ENCODE results near the gene ZNF575.

GRCh38 chr19:43485951-43486350, 47.0 kb upstream of the ZNF575 start:
- no peak for TF ChIP-seq CREB1 (IDR thresholded peaks at IDR 0.05; ENCODE audit: low read depth)
- no peak for TF ChIP-seq POLR2A (IDR thresholded peaks at IDR 0.05; ENCODE audit: low read depth, low read length)
- TF ChIP-seq TAF1 (IDR thresholded peaks at IDR 0.05; ENCODE audit: borderline replicate concordance, low read depth, low read length), result no peak
- TF ChIP-seq ZSCAN29 (IDR thresholded peaks at IDR 0.05), result no peak
- TF ChIP-seq ZBTB11 (CRISPR knock-in tag; IDR thresholded peaks at IDR 0.05), result no peak
- TF ChIP-seq POLR2AphosphoS5 (IDR thresholded peaks at IDR 0.05; ENCODE audit: low read length), result no peak
- TF ChIP-seq ETV6 (conservative IDR thresholded peaks at IDR 0.05 in 1 of 2, IDR thresholded peaks at IDR 0.05 in 1 of 2; ENCODE audit: borderline replicate concordance in 1 of 2, low read depth in 1 of 2), result no peak
- no peak for TF ChIP-seq STAT3 (IDR thresholded peaks at IDR 0.05; ENCODE audit: low read depth, low read length)
- TF ChIP-seq CTCF (IDR thresholded peaks at IDR 0.05 in 2 of 3, conservative IDR thresholded peaks at IDR 0.05 in 1 of 3; ENCODE audit: control insufficient read depth in 2 of 3, extremely low read depth in 1 of 3, insufficient read depth in 1 of 3, low read depth in 3 of 3, low read length in 3 of 3), result no peak
- TF ChIP-seq EZH2 (IDR thresholded peaks at IDR 0.05; ENCODE audit: borderline replicate concordance, control insufficient read depth, low read depth, low read length), result no peak
- no peak for TF ChIP-seq E4F1 (IDR thresholded peaks at IDR 0.05; ENCODE audit: borderline replicate concordance, partially characterized antibody)
- TF ChIP-seq NRF1 (conservative IDR thresholded peaks at IDR 0.05; ENCODE audit: low read depth, low read length), result no peak
- no peak for TF ChIP-seq E2F4 (IDR thresholded peaks at IDR 0.05; ENCODE audit: low read depth, low read length)
- no peak for TF ChIP-seq EP300 (IDR thresholded peaks at IDR 0.05; ENCODE audit: borderline replicate concordance in 1 of 2, control insufficient read depth in 1 of 2, low read depth in 2 of 2, low read length in 2 of 2)

All from GM12878 (cell line).